GM18861 (cell line): Measurements from ENCODE around the gene RFC4.
A peak's percentile ranks its signal among the peaks of the same experiment; 100 is the strongest.
"Not testable (repeated sequence)": the region's sequence is repeated elsewhere in the genome, so short reads cannot be mapped to it uniquely, and the experiment has no call there.

Source experiments
- ATAC-seq: cut with Tn5 transposase; IDR thresholded peaks from one replicate; pipeline ENCODE4 v1.9.1; 2021; ENCODE audit not compliant: unreplicated experiment

The RFC4 gene, protein sequence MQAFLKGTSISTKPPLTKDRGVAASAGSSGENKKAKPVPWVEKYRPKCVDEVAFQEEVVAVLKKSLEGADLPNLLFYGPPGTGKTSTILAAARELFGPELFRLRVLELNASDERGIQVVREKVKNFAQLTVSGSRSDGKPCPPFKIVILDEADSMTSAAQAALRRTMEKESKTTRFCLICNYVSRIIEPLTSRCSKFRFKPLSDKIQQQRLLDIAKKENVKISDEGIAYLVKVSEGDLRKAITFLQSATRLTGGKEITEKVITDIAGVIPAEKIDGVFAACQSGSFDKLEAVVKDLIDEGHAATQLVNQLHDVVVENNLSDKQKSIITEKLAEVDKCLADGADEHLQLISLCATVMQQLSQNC

GRCh38 chr3:186806089-186807055 lies at the start of gene RFC4:
Gene RFC4 (minus strand): TSS chr3:186806482. CDS start chr3:186804713, 1,769 bp downstream.
- ATAC-seq: peak; percentile 86

DNA sequence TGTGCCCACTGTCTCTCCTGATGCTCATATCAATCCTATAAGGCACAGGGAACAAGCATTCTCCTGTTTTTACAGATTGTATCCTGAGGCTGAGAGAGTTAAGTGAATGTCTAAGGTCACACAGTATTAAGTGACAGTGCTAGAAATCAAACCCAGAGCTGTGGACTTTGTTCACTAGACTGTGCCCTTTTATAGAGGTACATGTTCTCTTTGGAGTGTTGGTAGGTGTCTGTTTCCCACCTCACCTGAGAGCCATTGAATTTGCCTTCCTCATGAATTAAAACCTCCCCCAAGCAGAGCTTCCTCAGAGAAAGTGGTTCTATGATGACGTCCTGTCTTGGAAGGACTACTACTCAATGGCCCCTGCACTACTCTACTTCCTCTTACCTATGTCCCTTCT lies 48.7 kb upstream of the RFC4 start:
- no peak for ATAC-seq

DNA sequence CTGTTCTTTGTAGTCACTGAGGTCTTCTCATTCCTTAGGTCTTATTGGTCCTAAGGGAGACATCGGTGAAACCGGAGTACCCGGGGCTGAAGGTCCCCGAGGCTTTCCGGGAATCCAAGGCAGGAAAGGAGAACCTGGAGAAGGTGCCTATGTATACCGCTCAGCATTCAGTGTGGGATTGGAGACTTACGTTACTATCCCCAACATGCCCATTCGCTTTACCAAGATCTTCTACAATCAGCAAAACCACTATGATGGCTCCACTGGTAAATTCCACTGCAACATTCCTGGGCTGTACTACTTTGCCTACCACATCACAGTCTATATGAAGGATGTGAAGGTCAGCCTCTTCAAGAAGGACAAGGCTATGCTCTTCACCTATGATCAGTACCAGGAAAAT lies 47.9 kb upstream of the RFC4 start:
- ATAC-seq: no peak

DNA sequence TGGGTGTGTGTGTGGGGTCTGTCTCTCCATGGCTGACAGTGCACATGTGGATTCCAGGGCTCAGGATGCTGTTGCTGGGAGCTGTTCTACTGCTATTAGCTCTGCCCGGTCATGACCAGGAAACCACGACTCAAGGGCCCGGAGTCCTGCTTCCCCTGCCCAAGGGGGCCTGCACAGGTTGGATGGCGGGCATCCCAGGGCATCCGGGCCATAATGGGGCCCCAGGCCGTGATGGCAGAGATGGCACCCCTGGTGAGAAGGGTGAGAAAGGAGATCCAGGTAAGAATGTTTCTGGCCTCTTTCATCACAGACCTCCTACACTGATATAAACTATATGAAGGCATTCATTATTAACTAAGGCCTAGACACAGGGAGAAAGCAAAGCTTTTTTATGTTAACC lies 46.7 kb upstream of the RFC4 start:
- ATAC-seq: no peak

GRCh38 chr3:186851835-186852234 lies 45.6 kb upstream of the RFC4 start:
- not testable (repeated sequence) for ATAC-seq

- ATAC-seq: peak; percentile 82
Observed at GRCh38 chr3:186849374-186849975, 43.2 kb upstream of the RFC4 start.

DNA sequence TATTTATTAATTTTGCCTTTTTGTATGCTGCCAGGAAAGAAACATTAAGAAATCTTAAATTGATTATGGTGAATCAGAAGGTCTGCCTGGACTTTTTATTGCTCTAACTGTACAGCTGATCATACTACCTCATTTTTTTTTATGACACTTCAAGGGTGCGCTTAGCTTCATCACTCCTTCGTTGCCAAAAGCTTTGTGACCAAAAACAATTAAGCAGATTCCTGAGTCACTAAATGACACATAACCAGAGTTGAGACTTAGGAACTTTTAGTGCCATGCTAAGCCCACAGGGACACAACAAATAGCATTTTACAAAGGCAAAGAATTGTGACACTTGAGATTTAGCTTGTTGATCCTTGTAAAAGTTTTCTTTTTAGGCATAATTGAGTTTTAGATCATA lies 41.2 kb upstream of the RFC4 start:
- ATAC-seq: no peak

DNA sequence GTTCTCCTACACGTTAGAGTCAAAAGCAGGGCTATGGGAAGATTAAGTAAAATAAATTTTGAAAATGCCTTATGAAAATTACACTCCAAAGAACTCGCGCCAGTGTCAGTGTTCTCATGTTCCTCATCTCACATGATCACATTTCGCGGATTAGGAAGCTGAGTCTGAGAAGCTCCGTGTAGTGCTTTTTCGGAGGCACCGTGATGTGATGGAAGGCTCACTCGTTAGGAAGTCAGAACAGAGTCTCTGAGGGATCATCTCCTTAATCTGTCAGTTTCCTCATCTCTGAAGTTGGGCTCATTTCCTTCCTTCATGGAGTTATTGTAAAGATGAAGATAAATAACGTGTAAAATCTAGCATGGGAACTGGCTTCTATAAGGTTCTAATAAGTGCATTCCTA lies 39.5 kb upstream of the RFC4 start:
- ATAC-seq: no peak

- ATAC-seq: no peak
Observed at GRCh38 chr3:186844908-186845307, 38.6 kb upstream of the RFC4 start.

DNA sequence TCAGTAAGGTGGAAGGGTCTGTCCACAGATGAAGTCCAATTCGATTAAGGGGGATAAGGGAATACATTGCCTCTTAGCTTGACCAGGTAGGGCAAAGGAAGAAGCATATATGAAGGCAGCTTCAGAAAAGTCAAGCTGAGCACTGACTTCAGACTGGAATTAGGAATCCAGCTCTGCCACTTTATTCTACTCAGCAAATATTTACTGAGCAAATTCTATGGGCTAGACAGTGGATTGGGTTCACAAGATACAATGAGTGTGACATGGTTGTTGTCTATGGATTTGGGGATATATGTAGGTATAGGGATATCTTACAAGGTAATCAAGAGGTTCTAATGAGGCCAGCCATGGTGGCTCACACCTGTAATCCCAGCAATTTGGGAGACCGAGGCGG lies 36.8 kb upstream of the RFC4 start:
- ATAC-seq: no peak

DNA sequence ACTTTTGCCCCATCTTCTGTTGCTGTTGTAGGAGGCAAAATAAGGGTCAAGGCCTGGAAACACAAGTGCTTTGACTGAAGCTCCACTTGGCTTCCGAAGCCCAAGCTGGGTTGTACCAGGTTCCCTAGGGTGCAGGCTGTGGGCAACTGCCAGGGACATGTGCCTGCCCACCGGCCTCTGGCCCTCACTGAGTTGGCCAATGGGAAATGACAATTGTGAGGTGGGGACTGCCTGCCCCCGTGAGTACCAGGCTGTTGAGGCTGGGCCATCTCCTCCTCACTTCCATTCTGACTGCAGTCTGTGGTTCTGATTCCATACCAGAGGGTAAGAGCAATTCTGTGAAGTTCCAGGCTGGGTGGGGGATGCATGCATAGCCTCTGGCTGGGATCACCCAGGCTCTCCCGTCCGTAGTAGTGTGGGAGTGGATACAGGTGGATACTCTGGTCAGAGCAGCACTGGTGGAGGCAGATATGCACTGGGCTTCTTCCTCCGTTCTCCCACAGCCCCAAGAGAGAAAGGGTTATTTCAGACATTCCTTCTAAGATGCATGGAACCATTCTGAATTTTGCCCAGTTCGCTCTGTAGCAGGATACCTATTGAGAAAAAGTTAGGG lies 36.2 kb upstream of the RFC4 start, which contains the start of gene ADIPOQ:
TSS of gene ADIPOQ (plus strand) at position 285 of the 613 bp plus-strand sequence. CDS start 10,349 bp downstream, outside the sequence.
- no peak for ATAC-seq

DNA sequence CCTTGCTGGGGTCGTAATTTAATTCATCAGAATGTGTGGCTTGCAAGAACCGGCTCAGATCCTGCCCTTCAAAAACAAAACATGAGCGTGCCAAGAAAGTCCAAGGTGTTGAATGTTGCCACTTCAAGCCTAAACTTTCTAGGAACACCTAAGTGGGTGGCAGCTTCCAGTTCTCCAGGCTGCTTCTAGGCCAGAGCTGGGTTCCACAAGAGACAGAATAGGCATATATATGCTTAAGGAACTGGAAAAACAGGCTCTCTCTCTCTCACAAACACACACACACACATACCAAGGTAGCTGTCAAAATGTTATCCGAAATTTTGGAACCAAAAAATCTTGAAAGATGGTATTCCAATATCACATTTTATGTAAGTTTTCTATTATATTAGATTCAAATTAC lies 35.3 kb upstream of the RFC4 start:
- no peak for ATAC-seq

GRCh38 chr3:186839874-186840641 lies 33.8 kb upstream of the RFC4 start:
- ATAC-seq: no peak

- ATAC-seq: no peak
Observed at GRCh38 chr3:186832276-186832675, 26.0 kb upstream of the RFC4 start.

DNA sequence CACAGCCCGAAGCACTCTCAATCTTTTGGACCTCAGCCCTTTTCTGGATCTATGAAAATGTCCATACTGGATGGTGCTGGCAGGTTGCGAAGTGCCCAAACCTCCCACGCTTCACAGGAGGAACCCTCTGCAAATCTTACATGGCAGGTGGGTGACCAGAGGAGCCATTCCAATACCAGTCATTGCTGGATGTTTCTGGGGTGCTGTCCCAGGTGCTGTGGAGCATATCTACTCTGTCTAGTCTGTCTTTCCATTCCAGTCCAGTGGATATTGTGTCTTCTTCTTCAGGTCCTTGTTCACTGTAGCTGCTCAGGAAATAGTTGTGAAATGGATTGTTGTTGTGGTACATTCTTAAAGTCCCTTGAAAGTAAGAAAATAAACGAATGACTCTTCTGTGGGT lies 25.5 kb upstream of the RFC4 start:
- ATAC-seq: no peak

- ATAC-seq: no peak
Observed at GRCh38 chr3:186828340-186828739, 22.1 kb upstream of the RFC4 start.

- ATAC-seq: peak; percentile 88
Observed at GRCh38 chr3:186826976-186827857, 20.9 kb upstream of the RFC4 start.

- ATAC-seq: no peak
Observed at GRCh38 chr3:186826410-186826975, 20.2 kb upstream of the RFC4 start.

DNA sequence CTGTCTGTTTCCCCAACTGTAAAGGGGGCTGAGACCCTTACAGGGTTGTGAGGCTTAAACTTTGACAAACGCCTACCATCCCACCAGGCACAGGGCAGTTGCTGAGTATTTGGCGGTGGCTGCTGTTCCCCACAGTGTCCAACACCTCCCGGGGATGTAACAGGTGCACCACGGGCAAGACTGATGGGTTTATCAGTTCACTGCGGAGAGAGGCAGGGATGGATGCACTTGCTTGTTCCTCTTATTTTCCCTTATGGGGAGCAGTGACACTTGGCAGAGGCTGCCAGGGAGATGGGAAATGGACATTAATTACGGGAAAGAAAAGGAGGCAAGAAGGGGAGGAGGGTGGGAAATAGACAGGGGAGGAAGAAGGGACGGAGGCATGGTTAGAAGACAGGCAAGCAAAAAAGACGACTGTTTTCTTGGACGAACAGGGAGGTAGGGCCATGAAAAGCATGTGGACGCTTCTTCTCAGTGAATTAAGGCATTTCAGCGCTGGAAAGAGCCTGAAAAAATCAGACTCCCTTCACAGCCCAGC lies 19.7 kb upstream of the RFC4 start:
- ATAC-seq: no peak
